ENCODE measurements around the gene FGF1.
A peak's percentile ranks its signal among the peaks of the same experiment; 100 is the strongest.

FGF1 gene

DNA sequence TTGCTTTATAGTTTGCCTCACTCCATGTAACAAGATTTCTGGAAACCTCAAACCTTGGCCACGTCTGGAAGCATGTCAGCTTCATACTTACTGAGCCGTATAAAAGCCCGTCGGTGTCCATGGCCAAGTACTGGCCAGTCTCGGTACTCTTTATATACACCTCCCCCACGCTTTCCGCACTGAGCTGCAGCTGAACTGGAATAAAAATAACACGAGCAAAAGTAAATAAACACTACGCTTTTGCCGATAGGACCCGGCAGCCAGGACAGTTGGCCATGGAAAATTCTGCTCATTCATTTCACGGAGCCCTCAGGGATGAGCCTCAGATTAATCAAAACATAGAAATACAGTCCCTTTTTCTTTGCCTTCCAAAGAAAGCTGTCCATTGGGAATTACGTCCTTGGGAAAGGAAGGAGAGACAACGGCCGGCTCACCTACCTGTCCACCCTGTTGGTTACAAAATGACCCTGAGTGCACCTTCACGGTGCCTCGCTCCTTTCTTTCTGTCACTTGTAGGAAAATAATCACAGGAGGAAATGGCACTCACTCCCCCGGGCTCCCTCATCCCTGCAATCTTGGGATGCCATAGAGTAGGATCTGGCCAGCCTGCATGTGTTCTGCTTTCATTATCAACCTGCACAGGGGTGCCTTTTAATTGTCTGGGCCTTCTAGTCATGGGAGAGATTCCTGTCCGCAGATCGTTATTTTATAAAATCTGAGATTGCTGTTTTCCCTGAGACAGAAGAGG lies 85.1 kb downstream of the FGF1 start (continued):
- TF ChIP-seq, protein P1, sequence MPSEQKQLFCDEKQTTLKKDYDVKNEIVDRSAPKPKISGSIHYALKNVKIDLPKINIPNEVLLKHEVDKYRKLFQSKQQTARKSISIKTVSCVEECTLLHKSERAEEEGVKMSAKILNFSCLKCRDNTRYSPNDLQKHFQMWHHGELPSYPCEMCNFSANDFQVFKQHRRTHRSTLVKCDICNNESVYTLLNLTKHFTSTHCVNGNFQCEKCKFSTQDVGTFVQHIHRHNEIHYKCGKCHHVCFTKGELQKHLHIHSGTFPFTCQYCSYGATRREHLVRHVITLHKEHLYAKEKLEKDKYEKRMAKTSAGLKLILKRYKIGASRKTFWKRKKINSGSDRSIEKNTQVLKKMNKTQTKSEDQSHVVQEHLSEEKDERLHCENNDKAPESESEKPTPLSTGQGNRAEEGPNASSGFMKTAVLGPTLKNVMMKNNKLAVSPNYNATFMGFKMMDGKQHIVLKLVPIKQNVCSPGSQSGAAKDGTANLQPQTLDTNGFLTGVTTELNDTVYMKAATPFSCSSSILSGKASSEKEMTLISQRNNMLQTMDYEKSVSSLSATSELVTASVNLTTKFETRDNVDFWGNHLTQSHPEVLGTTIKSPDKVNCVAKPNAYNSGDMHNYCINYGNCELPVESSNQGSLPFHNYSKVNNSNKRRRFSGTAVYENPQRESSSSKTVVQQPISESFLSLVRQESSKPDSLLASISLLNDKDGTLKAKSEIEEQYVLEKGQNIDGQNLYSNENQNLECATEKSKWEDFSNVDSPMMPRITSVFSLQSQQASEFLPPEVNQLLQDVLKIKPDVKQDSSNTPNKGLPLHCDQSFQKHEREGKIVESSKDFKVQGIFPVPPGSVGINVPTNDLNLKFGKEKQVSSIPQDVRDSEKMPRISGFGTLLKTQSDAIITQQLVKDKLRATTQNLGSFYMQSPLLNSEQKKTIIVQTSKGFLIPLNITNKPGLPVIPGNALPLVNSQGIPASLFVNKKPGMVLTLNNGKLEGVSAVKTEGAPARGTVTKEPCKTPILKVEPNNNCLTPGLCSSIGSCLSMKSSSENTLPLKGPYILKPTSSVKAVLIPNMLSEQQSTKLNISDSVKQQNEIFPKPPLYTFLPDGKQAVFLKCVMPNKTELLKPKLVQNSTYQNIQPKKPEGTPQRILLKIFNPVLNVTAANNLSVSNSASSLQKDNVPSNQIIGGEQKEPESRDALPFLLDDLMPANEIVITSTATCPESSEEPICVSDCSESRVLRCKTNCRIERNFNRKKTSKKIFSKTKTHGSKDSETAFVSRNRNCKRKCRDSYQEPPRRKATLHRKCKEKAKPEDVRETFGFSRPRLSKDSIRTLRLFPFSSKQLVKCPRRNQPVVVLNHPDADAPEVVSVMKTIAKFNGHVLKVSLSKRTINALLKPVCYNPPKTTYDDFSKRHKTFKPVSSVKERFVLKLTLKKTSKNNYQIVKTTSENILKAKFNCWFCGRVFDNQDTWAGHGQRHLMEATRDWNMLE (tag by site-specific recombination; conservative IDR thresholded peaks at IDR 0.05; ENCODE audit: low read depth): no peak
- TF ChIP-seq, protein P2, sequence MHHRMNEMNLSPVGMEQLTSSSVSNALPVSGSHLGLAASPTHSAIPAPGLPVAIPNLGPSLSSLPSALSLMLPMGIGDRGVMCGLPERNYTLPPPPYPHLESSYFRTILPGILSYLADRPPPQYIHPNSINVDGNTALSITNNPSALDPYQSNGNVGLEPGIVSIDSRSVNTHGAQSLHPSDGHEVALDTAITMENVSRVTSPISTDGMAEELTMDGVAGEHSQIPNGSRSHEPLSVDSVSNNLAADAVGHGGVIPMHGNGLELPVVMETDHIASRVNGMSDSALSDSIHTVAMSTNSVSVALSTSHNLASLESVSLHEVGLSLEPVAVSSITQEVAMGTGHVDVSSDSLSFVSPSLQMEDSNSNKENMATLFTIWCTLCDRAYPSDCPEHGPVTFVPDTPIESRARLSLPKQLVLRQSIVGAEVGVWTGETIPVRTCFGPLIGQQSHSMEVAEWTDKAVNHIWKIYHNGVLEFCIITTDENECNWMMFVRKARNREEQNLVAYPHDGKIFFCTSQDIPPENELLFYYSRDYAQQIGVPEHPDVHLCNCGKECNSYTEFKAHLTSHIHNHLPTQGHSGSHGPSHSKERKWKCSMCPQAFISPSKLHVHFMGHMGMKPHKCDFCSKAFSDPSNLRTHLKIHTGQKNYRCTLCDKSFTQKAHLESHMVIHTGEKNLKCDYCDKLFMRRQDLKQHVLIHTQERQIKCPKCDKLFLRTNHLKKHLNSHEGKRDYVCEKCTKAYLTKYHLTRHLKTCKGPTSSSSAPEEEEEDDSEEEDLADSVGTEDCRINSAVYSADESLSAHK (tag by site-specific recombination; IDR thresholded peaks at IDR 0.05): 0 out of 2 replicates have a peak, but pooled peaks have one; percentile 7
- peak; percentile 65 for TF ChIP-seq IKZF3 (tag by site-specific recombination; IDR thresholded peaks at IDR 0.05)
- no peak for TF ChIP-seq ZNF785 (tag by site-specific recombination; IDR thresholded peaks at IDR 0.05)
- TF ChIP-seq TRIM28 (IDR thresholded peaks at IDR 0.05; ENCODE audit: borderline replicate concordance, low read length): peak; percentile 86; the same call in 1 of the 2 replicates
- 0 out of 2 replicates have a peak, but pooled peaks have one; percentile 35 for TF ChIP-seq ZNF2 (tag by site-specific recombination; IDR thresholded peaks at IDR 0.05)
- TF ChIP-seq ZNF561 (tag by site-specific recombination; IDR thresholded peaks at IDR 0.05; ENCODE audit: borderline replicate concordance): peak; percentile 26; the same call in 1 of the 2 replicates
- no peak for TF ChIP-seq ZNF549 (tag by site-specific recombination; IDR thresholded peaks at IDR 0.05)
- no peak for TF ChIP-seq ZNF530 (tag by site-specific recombination; IDR thresholded peaks at IDR 0.05; ENCODE audit: low read depth)
- no peak for TF ChIP-seq ZNF292 (tag by site-specific recombination; IDR thresholded peaks at IDR 0.05; ENCODE audit: borderline replicate concordance, low read depth)
- TF ChIP-seq ZSCAN30 (tag by site-specific recombination; IDR thresholded peaks at IDR 0.05): no peak
- TF ChIP-seq, protein P3, sequence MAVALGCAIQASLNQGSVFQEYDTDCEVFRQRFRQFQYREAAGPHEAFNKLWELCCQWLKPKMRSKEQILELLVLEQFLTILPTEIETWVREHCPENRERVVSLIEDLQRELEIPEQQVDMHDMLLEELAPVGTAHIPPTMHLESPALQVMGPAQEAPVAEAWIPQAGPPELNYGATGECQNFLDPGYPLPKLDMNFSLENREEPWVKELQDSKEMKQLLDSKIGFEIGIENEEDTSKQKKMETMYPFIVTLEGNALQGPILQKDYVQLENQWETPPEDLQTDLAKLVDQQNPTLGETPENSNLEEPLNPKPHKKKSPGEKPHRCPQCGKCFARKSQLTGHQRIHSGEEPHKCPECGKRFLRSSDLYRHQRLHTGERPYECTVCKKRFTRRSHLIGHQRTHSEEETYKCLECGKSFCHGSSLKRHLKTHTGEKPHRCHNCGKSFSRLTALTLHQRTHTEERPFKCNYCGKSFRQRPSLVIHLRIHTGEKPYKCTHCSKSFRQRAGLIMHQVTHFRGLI (tag by site-specific recombination; IDR thresholded peaks at IDR 0.05): peak; percentile 30; the same call in 1 of the 2 replicates

DNA sequence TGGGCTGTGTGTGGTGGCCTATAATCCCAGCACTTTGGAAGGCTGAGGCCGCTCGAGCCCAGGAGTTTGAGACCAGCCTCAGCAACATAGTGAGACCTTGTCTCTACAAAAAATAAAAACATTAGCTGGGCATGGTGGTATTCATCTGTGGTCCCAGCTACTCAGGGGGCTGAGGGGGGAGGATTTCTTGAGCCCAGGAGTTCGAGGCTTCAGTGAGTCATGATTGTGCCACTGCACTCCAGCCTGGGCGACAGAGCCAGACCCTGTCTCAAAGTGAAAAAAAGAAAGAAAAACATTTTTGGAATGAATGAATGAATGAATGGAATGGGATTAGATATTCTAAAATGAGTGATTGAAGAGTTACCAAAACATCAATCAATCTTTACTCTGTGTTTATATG lies 85.8 kb downstream of the FGF1 start:
- H3K4me3 ChIP-seq (ENCODE audit: low read depth, low read length): no peak overlapping the region
- no peaks in the 10 kb centered on the region for H3K36me3 ChIP-seq (ENCODE audit: control insufficient read depth in 2 of 2, insufficient read depth in 1 of 2, low read length in 2 of 2)
- H3K27ac ChIP-seq (ENCODE audit: extremely low read depth, low read depth, low read length): no peak overlapping the region
- H3K9me3 ChIP-seq (ENCODE audit: control insufficient read depth, insufficient read depth, low read depth, low read length): no peaks in the 10 kb centered on the region
- TF ChIP-seq ZNF610 (tag by site-specific recombination; IDR thresholded peaks at IDR 0.05; ENCODE audit: borderline replicate concordance): no peak
- no peak for TF ChIP-seq ZNF223 (tag by site-specific recombination; IDR thresholded peaks at IDR 0.05)
- TF ChIP-seq, protein P4, sequence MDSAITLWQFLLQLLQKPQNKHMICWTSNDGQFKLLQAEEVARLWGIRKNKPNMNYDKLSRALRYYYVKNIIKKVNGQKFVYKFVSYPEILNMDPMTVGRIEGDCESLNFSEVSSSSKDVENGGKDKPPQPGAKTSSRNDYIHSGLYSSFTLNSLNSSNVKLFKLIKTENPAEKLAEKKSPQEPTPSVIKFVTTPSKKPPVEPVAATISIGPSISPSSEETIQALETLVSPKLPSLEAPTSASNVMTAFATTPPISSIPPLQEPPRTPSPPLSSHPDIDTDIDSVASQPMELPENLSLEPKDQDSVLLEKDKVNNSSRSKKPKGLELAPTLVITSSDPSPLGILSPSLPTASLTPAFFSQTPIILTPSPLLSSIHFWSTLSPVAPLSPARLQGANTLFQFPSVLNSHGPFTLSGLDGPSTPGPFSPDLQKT (IDR thresholded peaks at IDR 0.05; ENCODE audit: borderline replicate concordance, low read depth, low read length): no peak
- no peak for TF ChIP-seq ZNF391 (tag by site-specific recombination; IDR thresholded peaks at IDR 0.05; ENCODE audit: borderline replicate concordance, low read depth)
- H3K4me1 ChIP-seq (ENCODE audit: control insufficient read depth, insufficient read depth, low read length): peaks cover 21% of the 10 kb centered on the region
- POLR2A ChIA-PET: no interaction called here
- CTCF ChIA-PET: interaction anchor here (0.6 to 5.3 kb wide), 9 partner anchors 10 to 456 kb away, joined by 3 to 48 read pairs (median 5); no protein-coding TSS in a partner anchor
